ENCODE measurements around the gene CFB. TPM values are rescaled to one million over a fixed set of nuclear protein-coding genes. Genes with fewer than 3 reads are reported as not detected.

Gene CFB
- total RNA-seq, 1 experiment from 2014 or later = 1.4 TPM

DNA sequence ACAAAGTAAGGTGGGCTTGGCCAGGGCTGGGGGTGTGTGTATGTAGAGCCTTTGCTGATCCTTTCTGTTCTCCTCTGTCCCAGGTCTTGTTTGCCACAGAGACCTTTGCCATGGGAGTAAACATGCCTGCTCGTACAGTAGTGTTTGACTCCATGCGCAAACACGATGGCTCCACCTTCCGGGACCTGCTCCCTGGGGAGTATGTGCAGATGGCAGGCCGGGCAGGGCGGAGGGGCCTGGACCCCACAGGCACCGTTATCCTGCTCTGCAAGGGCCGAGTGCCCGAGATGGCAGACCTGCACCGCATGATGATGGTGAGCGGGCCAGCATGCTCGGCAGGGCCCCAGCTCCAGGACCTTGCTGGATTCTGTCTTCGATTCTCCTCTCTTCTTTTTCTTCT, 19.8 kb downstream of the CFB start:
- DNase-seq (ENCODE audit: low spot score) (no peak), ATAC-seq (no peak)
- peaks cover 71% of the 10 kb centered on the region for H3K36me3 Mint-ChIP-seq
- POLR2A ChIA-PET = no interaction called here
- H3K4me3 Mint-ChIP-seq = no peak overlapping the region
- no peaks in the 10 kb centered on the region for H3K4me1 Mint-ChIP-seq
- TF ChIP-seq TCF7 (CRISPR knock-in tag; IDR thresholded peaks at IDR 0.05; ENCODE audit: low read depth) = no peak
- no peak for TF ChIP-seq E2F5 (CRISPR knock-in tag; IDR thresholded peaks at IDR 0.05)
- TF ChIP-seq ZMAT4 (CRISPR knock-in tag; IDR thresholded peaks at IDR 0.05) = no peak
- no peak for TF ChIP-seq MXD4 (CRISPR knock-in tag; IDR thresholded peaks at IDR 0.05; ENCODE audit: borderline replicate concordance)
- no peak for TF ChIP-seq OVOL2 (CRISPR knock-in tag; IDR thresholded peaks at IDR 0.05; ENCODE audit: borderline replicate concordance)
- no peak for TF ChIP-seq USF2 (CRISPR knock-in tag; IDR thresholded peaks at IDR 0.05)
- no peak for TF ChIP-seq ZSCAN18 (CRISPR knock-in tag; IDR thresholded peaks at IDR 0.05)
- TF ChIP-seq SOX15 (CRISPR knock-in tag; IDR thresholded peaks at IDR 0.05) = no peak
- TF ChIP-seq FOXK1 (CRISPR knock-in tag; IDR thresholded peaks at IDR 0.05) = no peak
- no peak for TF ChIP-seq ZNF423 (CRISPR knock-in tag; IDR thresholded peaks at IDR 0.05)
- TF ChIP-seq EMX1 (CRISPR knock-in tag; IDR thresholded peaks at IDR 0.05) = no peak
- TF ChIP-seq ETV6 (CRISPR knock-in tag; IDR thresholded peaks at IDR 0.05) = no peak
- TF ChIP-seq, protein P1, sequence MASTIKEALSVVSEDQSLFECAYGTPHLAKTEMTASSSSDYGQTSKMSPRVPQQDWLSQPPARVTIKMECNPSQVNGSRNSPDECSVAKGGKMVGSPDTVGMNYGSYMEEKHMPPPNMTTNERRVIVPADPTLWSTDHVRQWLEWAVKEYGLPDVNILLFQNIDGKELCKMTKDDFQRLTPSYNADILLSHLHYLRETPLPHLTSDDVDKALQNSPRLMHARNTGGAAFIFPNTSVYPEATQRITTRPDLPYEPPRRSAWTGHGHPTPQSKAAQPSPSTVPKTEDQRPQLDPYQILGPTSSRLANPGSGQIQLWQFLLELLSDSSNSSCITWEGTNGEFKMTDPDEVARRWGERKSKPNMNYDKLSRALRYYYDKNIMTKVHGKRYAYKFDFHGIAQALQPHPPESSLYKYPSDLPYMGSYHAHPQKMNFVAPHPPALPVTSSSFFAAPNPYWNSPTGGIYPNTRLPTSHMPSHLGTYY (CRISPR knock-in tag; IDR thresholded peaks at IDR 0.05) = no peak
- TF ChIP-seq ZNF396 (CRISPR knock-in tag; IDR thresholded peaks at IDR 0.05; ENCODE audit: borderline replicate concordance) = no peak
- no peak for TF ChIP-seq NR3C1 (CRISPR knock-in tag; conservative IDR thresholded peaks at IDR 0.05; ENCODE audit: low read depth)
- TF ChIP-seq RELA (CRISPR knock-in tag; IDR thresholded peaks at IDR 0.05; ENCODE audit: borderline replicate concordance) = no peak
- TF ChIP-seq, protein P2, sequence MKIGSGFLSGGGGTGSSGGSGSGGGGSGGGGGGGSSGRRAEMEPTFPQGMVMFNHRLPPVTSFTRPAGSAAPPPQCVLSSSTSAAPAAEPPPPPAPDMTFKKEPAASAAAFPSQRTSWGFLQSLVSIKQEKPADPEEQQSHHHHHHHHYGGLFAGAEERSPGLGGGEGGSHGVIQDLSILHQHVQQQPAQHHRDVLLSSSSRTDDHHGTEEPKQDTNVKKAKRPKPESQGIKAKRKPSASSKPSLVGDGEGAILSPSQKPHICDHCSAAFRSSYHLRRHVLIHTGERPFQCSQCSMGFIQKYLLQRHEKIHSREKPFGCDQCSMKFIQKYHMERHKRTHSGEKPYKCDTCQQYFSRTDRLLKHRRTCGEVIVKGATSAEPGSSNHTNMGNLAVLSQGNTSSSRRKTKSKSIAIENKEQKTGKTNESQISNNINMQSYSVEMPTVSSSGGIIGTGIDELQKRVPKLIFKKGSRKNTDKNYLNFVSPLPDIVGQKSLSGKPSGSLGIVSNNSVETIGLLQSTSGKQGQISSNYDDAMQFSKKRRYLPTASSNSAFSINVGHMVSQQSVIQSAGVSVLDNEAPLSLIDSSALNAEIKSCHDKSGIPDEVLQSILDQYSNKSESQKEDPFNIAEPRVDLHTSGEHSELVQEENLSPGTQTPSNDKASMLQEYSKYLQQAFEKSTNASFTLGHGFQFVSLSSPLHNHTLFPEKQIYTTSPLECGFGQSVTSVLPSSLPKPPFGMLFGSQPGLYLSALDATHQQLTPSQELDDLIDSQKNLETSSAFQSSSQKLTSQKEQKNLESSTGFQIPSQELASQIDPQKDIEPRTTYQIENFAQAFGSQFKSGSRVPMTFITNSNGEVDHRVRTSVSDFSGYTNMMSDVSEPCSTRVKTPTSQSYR (CRISPR knock-in tag; IDR thresholded peaks at IDR 0.05) = no peak
- no peak for TF ChIP-seq HMGA2 (CRISPR knock-in tag; IDR thresholded peaks at IDR 0.05)
- no peaks in the 10 kb centered on the region for H3K27me3 Mint-ChIP-seq (ENCODE audit: low read depth)
- H3K27ac Mint-ChIP-seq = no peak overlapping the region
- H3K9me3 Mint-ChIP-seq = no peaks in the 10 kb centered on the region
- CTCF ChIA-PET = no interaction called here

DNA sequence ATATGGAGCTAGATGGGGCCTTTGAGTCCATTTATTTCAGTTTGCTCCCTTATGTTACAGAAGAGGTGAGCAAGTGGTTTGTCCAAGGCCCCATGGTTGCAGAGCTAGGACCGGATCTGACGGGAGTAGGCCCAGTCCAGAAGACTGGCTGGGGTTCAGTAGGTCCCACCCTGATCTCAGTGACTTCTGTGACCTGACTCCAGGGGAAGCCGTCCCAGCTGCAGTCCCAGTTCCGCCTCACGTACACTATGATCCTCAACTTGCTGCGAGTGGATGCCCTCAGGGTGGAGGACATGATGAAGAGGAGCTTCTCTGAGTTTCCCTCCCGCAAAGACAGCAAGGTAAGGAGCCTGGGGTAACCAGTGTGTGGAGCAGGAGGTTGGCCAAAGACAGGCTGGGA, 20.6 kb downstream of the CFB start:
- Mint-ChIP-seq H3K27me3 (ENCODE audit: low read depth) (no peaks in the 10 kb centered on the region), H3K36me3 (peaks cover 63% of the 10 kb centered on the region), H3K9me3 (no peaks in the 10 kb centered on the region), H3K4me1 (no peaks in the 10 kb centered on the region), H3K4me3 (no peak overlapping the region), H3K27ac (no peak overlapping the region)
- ATAC-seq = no peak
- ChIA-PET CTCF (interaction anchor here (1.8 kb wide), 1 partner anchor 14 kb away, joined by 6 read pairs; no protein-coding TSS in a partner anchor), POLR2A (interaction anchor here (0.7 kb wide), 1 partner anchor 184 kb away, joined by 3 read pairs; no protein-coding TSS in a partner anchor)
- no peak for DNase-seq (ENCODE audit: low spot score)
- TF ChIP-seq CDX4 (CRISPR knock-in tag; IDR thresholded peaks at IDR 0.05; ENCODE audit: borderline replicate concordance) = no peak
- no peak for TF ChIP-seq ELF4 (CRISPR knock-in tag; IDR thresholded peaks at IDR 0.05; ENCODE audit: low read depth)
- TF ChIP-seq NFE2L1 (CRISPR knock-in tag; IDR thresholded peaks at IDR 0.05) = no peak
- TF ChIP-seq, protein P3, sequence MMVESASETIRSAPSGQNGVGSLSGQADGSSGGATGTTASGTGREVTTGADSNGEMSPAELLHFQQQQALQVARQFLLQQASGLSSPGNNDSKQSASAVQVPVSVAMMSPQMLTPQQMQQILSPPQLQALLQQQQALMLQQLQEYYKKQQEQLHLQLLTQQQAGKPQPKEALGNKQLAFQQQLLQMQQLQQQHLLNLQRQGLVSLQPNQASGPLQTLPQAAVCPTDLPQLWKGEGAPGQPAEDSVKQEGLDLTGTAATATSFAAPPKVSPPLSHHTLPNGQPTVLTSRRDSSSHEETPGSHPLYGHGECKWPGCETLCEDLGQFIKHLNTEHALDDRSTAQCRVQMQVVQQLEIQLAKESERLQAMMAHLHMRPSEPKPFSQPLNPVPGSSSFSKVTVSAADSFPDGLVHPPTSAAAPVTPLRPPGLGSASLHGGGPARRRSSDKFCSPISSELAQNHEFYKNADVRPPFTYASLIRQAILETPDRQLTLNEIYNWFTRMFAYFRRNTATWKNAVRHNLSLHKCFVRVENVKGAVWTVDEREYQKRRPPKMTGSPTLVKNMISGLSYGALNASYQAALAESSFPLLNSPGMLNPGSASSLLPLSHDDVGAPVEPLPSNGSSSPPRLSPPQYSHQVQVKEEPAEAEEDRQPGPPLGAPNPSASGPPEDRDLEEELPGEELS (CRISPR knock-in tag; IDR thresholded peaks at IDR 0.05) = no peak
- TF ChIP-seq CREM (CRISPR knock-in tag; IDR thresholded peaks at IDR 0.05) = no peak
- TF ChIP-seq, protein P4, sequence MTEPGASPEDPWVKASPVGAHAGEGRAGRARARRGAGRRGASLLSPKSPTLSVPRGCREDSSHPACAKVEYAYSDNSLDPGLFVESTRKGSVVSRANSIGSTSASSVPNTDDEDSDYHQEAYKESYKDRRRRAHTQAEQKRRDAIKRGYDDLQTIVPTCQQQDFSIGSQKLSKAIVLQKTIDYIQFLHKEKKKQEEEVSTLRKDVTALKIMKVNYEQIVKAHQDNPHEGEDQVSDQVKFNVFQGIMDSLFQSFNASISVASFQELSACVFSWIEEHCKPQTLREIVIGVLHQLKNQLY (CRISPR knock-in tag; IDR thresholded peaks at IDR 0.05) = no peak
- no peak for TF ChIP-seq ZMAT4 (CRISPR knock-in tag; IDR thresholded peaks at IDR 0.05)
- no peak for TF ChIP-seq PRRX2 (CRISPR knock-in tag; IDR thresholded peaks at IDR 0.05)
